PFSK-1 (cell line): ENCODE results near the gene CCDC85A.

Source experiments
- POLR2AphosphoS5 ChIP-seq: IDR thresholded peaks from 2 replicates; pipeline ENCODE4 v1.6.1; 2012; ENCODE audit warnings: low read depth, mild to moderate bottlenecking, control low read depth, low read length, moderate library complexity
- REST ChIP-seq, 2 experiments: IDR thresholded peaks; 2 replicates each; pipeline versions ENCODE4 v1.6.1 to v1.8.0; 2011 to 2012; ENCODE audit warnings: low read depth in 2 of 2, low read length in 2 of 2, control low read depth in 1 of 2, inconsistent platforms in 1 of 2, mild to moderate bottlenecking in 1 of 2, moderate library complexity in 1 of 2; ENCODE audit not compliant: insufficient read depth in 1 of 2
- SIN3A ChIP-seq: IDR thresholded peaks from 2 replicates; pipeline ENCODE4 v1.6.1; 2012; ENCODE audit warnings: mild to moderate bottlenecking, low read length, moderate library complexity, borderline replicate concordance; ENCODE audit not compliant: insufficient read depth
- TAF1 ChIP-seq: IDR thresholded peaks from 2 replicates; pipeline ENCODE4 v1.6.1; 2012; ENCODE audit warnings: low read length, control low read depth, borderline replicate concordance; ENCODE audit not compliant: insufficient read depth

- TF ChIP-seq POLR2AphosphoS5 = no peak
- TF ChIP-seq REST (IDR thresholded peaks at IDR 0.05; ENCODE audit: insufficient read depth in 1 of 2, low read depth in 2 of 2, low read length in 2 of 2) = no peak
- TF ChIP-seq SIN3A = no peak
- TF ChIP-seq TAF1 = no peak
These were observed 66.5 kb downstream of the CCDC85A start for GRCh38 chr2:56250153-56250729.
